ENCODE results near the gene TLX3. TPM values are rescaled to one million over a fixed set of nuclear protein-coding genes. Genes with fewer than 3 reads are reported as not detected.

Gene TLX3
- total RNA-seq, 1 donor from 2014 or later, result not detected

DNA sequence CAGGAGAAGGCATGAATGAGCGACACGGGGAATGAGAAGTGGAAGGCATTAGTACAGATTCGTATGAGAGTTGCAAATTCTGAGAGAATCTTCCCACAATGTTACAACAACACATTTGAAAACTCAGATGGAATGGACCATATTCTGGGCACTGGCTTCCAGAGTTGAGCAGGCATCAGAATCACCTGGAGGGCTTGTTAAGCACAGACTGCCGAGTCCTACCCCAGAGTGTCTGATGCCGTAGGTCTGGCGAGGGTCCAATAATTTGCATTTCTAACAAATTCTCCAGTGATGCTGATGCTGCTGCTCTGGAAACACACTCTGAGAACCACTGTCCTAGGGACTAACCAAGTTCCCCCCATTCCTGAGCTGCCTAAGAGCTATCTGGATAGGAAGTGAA lies 2.9 kb upstream of the TLX3 start:
- no peaks in the 10 kb centered on the region for H3K36me3 ChIP-seq

DNA sequence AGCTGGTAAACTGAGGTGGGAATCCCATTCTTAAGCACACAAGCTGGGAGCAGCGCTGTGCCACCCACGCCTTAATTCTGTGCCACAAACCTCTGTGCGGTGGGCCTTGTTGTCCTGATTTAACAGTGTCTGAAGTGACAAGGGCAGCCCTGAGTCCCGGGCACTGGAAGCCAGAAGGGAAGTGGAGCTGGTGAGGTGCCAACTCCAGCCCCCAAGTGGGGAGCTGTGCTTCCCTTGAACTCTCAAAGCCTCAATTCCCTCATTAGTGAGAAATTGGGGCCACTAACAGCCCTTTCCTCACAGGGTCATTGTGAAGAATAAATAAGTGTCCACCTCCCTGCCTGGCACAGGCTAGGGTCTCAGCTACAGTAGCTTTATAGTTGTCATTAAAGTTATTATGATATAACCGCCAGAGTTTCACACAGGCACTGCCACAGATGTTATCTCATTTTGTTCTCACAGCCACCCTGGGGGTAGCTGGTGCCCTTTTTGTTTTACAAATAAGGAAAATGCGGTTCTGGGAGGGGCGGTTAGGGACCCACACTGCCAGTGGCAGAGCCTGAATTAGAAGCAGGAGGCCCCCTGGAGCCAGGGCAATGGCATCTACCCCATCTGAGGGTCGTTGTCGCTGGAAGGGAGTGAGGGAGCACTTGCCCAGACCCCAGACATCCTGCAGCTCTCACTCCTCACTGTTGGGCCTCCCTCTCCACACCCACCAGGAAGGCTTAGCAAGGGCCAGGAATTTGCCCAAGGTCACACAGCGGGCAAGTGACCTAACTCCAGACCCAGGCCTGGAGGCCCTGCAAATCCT lies 2.1 kb upstream of the TLX3 start:
- no peak overlapping the region for H3K27ac ChIP-seq
- intact Hi-C loops (cut with DNase I), result no loop called here
- no peaks in the 10 kb centered on the region for H3K36me3 ChIP-seq
- ATAC-seq (no peak), DNase-seq (no peak)
- H3K4me3 ChIP-seq, result no peak overlapping the region
- H3K27me3 ChIP-seq (ENCODE audit: low read depth), result peaks cover 79% of the 10 kb centered on the region
- TF ChIP-seq, protein P1, sequence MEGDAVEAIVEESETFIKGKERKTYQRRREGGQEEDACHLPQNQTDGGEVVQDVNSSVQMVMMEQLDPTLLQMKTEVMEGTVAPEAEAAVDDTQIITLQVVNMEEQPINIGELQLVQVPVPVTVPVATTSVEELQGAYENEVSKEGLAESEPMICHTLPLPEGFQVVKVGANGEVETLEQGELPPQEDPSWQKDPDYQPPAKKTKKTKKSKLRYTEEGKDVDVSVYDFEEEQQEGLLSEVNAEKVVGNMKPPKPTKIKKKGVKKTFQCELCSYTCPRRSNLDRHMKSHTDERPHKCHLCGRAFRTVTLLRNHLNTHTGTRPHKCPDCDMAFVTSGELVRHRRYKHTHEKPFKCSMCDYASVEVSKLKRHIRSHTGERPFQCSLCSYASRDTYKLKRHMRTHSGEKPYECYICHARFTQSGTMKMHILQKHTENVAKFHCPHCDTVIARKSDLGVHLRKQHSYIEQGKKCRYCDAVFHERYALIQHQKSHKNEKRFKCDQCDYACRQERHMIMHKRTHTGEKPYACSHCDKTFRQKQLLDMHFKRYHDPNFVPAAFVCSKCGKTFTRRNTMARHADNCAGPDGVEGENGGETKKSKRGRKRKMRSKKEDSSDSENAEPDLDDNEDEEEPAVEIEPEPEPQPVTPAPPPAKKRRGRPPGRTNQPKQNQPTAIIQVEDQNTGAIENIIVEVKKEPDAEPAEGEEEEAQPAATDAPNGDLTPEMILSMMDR (IDR thresholded peaks at IDR 0.05), result no peak
- peaks cover 20% of the 10 kb centered on the region for H3K4me1 ChIP-seq
- no peaks in the 10 kb centered on the region for H3K9me3 ChIP-seq

More for the DNA sequence above, 2.9 kb upstream of the TLX3 start:
- Histone ChIP-seq H3K4me3 (no peak overlapping the region), H3K9me3 (no peaks in the 10 kb centered on the region), H3K4me1 (peaks cover 12% of the 10 kb centered on the region), H3K27me3 (ENCODE audit: low read depth) (peaks cover 74% of the 10 kb centered on the region), H3K27ac (no peak overlapping the region)
- ATAC-seq, result no peak
- no peak for DNase-seq
- intact Hi-C loops (cut with DNase I), result no loop called here
- TF ChIP-seq, protein P1 (IDR thresholded peaks at IDR 0.05), result no peak

DNA sequence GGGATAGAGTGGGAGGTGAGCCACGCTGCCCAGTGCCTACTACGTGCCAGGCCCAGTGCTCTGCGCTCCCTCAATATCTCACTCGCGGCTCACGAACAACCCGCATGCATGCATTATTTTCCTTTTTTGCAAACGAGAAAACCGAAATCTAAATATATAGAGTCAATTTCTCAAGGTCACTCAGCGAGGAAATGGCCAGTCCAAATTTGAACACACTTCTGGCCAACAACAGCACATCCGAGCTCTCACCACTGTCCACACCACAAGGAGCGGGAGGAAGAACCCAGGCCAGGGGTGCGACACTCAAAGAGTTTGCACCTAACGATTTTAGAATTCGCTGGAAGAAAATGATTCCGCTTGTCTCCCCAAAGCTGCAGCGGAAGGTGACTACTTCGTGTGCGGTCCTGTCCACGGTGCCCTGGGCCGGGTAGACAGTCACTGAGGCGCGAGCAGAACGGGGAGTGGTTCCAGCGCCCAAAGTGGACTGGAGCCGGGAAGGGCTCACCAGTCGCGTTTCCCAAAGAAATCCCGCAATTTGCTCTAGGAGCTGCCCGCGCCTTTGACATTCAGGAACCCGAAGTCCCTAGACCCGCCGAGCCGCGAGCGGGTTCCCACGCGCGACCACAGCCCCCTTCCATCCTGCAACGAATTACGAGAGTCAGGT lies 1.1 kb upstream of the TLX3 start:
- ATAC-seq (no peak), DNase-seq (no peak)
- intact Hi-C loops (cut with DNase I), result no loop called here
- H3K4me1 ChIP-seq, result peaks cover 30% of the 10 kb centered on the region
- no peak overlapping the region for H3K27ac ChIP-seq
- TF ChIP-seq, protein P1 (IDR thresholded peaks at IDR 0.05), result no peak
- no peaks in the 10 kb centered on the region for H3K36me3 ChIP-seq
- H3K9me3 ChIP-seq, result no peaks in the 10 kb centered on the region
- H3K27me3 ChIP-seq (ENCODE audit: low read depth), result peaks cover 85% of the 10 kb centered on the region
- H3K4me3 ChIP-seq, result no peak overlapping the region

DNA sequence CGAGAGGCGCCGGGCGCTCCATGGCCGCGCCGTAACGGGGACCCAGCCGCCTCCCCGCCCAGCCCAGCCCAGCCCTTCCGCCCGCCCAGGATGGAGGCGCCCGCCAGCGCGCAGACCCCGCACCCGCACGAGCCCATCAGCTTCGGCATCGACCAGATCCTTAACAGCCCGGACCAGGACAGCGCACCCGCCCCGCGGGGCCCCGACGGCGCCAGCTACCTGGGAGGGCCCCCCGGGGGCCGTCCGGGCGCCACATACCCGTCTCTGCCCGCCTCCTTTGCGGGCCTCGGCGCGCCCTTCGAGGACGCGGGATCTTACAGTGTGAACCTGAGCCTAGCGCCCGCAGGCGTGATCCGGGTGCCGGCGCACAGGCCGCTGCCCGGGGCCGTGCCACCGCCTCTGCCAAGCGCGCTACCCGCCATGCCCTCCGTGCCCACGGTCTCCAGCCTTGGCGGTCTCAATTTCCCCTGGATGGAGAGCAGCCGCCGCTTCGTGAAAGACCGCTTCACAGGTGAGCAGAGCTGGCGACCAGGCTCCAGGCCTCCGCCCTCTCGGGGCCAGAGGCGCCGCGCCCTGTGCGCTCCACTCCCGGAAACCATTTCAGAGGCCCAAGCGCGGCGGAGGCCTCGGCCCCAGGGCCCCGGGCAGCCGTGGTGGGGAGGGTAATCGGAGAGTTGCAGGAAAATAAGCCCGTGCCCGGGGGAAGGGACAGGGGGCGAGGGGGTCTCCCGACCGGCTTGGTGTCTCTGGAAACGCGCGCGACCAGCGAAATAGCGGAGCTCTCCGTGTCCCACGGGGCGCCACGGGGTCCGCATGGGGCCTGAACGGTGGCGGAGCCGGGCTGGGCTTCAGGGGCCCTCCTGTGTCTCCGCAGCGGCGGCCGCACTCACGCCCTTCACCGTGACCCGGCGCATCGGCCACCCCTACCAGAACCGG lies 496 bp downstream of the TLX3 start:
- Histone ChIP-seq H3K27me3 (ENCODE audit: low read depth) (peaks cover 94% of the 10 kb centered on the region), H3K27ac (no peak overlapping the region), H3K4me3 (no peak overlapping the region), H3K9me3 (no peaks in the 10 kb centered on the region), H3K36me3 (no peaks in the 10 kb centered on the region), H3K4me1 (peaks cover 31% of the 10 kb centered on the region)
- no peak for ATAC-seq
- no peak for DNase-seq
- TF ChIP-seq, protein P1 (IDR thresholded peaks at IDR 0.05), result no peak
- intact Hi-C loops (cut with DNase I), result no loop called here

DNA sequence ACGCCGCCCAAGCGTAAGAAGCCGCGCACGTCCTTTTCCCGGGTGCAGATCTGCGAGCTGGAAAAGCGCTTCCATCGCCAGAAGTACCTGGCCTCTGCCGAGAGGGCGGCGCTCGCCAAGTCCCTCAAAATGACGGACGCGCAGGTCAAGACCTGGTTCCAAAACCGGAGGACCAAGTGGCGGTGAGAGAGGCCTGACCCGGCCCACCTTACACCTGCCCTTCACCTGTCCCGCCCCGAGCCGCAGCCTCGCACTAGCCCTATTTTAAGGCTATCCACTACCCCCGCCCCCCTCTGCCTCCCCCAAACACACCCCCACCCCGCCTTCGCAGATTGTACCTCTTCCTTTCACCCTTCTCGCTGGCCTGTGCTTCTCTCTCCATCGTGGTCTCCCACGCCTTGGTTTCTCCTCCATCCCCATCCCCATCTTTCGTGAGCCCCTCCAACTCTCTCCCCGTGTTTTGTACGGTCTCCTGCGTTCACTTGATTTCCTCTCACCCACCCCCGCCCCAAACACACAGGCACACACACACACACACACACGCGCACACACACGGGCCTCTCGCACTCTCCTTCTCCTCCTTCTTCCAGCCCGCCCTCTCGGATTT lies 1.3 kb downstream of the TLX3 start:
- TF ChIP-seq, protein P1 (IDR thresholded peaks at IDR 0.05), result no peak
- H3K36me3 ChIP-seq, result no peaks in the 10 kb centered on the region
- peaks cover 38% of the 10 kb centered on the region for H3K4me1 ChIP-seq
- H3K27ac ChIP-seq, result no peak overlapping the region
- no peak overlapping the region for H3K4me3 ChIP-seq
- no peak for ATAC-seq
- no peak for DNase-seq
- peaks cover 95% of the 10 kb centered on the region for H3K27me3 ChIP-seq (ENCODE audit: low read depth)
- H3K9me3 ChIP-seq, result no peaks in the 10 kb centered on the region
- intact Hi-C loops (cut with DNase I), result no loop called here

All from lower lobe of right lung (tissue), 2 donors.